T-helper 1 cell (primary cell): Measurements from ENCODE around the gene IL17REL.
A peak's percentile ranks its signal among the peaks of the same experiment; 100 is the strongest.

Experiments
- DNase-seq, 5 donors: peaks; one replicate each; pipeline ENCODE4 v3.0.0-alpha.2; 2012 to 2020

IL17REL gene

GRCh38 chr22:50022171-50022819, 9.7 kb upstream of the IL17REL start:
- no peak for DNase-seq

- no peak for DNase-seq
Measured at GRCh38 chr22:50020606-50021005, 8.0 kb upstream of the IL17REL start.

DNA sequence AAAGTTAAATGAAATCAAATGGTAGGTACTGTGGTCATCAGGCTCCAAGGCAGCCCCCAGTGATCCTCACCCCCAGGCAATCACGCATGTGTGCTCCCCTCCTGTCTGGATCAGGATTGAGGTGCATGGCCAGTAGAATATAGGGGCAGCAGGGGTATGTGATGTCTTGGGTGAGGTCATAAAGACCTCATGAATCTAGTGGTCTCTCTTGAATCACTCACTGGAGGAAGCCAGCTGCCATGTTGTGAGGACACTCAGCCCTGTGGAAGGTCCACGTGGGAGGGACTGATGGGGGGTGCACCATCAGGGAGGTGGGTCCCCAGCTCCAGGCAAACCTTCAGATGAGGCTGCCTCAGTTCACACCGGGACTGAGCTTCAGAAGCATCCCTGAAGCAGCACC, 6.8 kb upstream of the IL17REL start:
- peak in 1 of 5 donors; percentile 5 for DNase-seq

GRCh38 chr22:50018608-50019285, 6.2 kb upstream of the IL17REL start:
- DNase-seq, result peak in 1 of 5 donors; percentile 47

DNA sequence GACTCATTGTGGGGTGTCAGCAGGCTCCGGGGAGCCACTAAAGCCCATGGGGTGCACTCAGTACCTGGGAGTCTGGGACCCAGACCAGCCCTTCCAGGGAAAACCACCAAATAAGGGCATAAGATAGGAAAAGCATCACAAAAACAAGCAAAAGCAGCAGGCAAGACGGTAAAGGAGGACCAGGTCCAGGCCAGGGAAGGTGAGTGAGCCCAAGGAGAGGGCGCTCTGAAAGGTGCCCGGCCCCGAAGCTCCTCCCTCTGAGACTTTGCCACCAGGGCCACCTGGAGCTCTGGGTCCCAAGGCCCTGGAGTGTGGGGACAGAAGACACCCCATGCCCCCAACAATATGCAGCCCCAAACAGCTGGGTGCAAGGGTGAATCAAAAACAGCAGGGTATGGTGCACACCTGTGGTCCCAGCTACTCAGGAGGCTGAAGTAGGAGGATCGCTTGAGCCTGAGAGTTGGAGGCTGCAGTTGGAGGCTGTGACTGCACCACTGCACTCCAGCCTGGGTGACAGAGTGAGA, 5.2 kb upstream of the IL17REL start:
- no peak for DNase-seq

GRCh38 chr22:50016988-50017700, 4.6 kb upstream of the IL17REL start:
- DNase-seq, result peak in 3 of 5 donors; percentile 14 to 64 (median 33)

- DNase-seq, result peak in 1 of 5 donors; percentile 5
Measured at GRCh38 chr22:50016308-50016987, 3.9 kb upstream of the IL17REL start.

DNA sequence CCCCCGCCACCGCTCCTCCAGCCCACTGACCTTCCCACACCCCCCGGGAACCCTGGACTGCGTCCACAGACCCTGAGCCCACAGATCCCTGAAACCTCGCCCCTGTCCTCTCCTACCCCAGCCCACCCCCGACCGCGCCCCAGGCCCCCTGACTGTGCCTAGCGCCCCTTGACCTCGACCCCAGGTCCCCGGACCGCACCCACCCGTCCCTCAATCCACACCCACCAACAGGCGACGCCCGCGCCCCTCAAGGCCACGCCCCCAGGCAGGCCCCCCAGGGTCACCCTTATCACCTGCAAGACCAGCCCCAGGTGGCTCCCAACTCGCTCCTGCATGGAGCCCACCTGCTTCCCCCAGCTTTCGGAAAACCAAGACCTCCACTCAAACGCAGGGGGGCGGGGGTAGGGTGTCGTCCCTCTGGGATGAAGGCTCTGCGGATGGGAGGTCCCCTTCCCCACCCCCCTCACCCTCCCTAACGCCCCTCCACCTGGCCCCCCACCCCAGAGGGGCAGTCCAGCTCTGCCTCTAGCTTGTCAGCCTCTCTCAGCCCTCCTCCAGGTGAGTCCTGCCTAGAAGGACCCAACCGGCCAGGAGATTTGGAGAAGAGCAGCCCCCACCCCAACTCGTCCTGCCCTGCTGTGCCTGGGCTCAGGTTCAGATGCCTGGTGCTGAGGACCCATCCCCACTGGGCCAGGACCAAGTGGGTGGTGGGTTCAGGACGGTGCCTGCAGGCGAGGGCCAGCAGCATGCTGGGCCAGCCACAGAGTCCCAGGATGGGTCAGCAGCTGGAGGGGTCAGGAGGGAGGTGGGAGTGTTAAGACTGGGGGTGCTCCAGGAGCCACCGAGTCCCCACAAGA, 3.1 kb upstream of the IL17REL start:
- peak in 1 of 5 donors; percentile 11 for DNase-seq

- DNase-seq, result peak in 2 of 5 donors; percentile 11 to 12
Measured at GRCh38 chr22:50014655-50015401, 2.3 kb upstream of the IL17REL start.

DNA sequence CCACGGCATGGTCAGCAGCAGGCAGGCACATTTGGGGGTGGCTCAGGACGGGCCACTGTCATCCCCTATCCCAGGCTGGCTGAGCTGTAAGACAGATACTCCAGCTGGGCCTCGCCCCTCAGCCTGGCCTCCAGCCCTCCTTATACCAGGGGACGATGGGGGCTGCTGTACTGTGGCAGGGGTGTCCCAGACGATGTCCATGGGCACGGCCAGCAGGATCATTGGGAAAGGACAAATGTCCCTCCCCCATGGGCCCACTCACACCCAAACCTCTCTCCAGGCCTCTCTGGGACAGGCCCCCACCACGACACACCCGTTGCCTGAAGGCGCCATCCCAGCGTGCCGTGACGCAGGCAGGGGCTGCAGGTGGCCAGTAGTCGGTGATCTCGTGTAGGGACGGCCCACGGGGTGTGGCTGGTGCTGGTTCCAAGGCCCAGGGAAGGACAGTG, 1.5 kb upstream of the IL17REL start:
- DNase-seq, result peak in 1 of 5 donors; percentile 11

- DNase-seq, result no peak
Measured at GRCh38 chr22:50011447-50012210, 936 bp downstream of the IL17REL start.

DNA sequence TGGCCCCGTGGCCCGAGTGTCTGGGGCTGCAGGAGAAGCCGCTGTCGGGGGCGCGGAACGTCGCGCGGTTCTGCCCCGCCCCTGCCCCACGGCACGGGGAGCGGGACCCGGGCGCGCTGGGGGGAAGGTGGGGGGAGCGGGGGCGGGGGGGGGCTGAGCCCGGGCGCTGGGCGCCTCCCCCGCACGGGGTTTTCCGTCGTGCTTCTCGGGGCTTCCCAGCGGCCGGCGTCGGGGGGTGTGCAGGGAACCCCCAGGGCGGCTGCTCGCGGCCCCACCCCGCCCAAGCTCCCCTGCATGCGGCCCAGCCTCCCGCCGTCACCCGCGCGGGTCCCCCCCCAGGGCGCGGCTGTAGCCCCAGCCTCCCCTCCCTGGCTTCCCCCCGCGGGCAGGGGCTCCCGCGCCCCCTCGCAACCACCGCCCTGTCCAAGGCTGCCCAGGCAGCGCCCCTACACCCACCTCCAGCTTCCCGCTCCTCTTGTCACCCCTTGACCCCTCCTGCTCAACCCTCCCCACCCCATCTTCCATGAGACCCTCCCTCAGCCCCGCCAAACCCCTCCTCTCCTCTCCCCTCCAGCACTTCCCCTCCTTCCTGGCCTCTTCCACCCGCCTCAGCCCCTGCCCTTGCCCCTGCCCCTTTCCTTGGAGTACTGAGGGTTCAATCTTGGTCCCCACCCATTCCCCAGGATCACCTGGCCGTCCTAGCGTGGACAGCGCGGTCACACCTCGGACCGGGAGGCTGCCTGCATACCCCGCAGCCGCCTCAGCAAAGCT, 1.7 kb downstream of the IL17REL start:
- peak in 4 of 5 donors; percentile 58 to 77 (median 61) for DNase-seq

GRCh38 chr22:50009765-50010675, 2.5 kb downstream of the IL17REL start:
- DNase-seq, result no peak

GRCh38 chr22:50009251-50009650, 3.3 kb downstream of the IL17REL start:
- DNase-seq, result peak in 1 of 5 donors; percentile 5

DNA sequence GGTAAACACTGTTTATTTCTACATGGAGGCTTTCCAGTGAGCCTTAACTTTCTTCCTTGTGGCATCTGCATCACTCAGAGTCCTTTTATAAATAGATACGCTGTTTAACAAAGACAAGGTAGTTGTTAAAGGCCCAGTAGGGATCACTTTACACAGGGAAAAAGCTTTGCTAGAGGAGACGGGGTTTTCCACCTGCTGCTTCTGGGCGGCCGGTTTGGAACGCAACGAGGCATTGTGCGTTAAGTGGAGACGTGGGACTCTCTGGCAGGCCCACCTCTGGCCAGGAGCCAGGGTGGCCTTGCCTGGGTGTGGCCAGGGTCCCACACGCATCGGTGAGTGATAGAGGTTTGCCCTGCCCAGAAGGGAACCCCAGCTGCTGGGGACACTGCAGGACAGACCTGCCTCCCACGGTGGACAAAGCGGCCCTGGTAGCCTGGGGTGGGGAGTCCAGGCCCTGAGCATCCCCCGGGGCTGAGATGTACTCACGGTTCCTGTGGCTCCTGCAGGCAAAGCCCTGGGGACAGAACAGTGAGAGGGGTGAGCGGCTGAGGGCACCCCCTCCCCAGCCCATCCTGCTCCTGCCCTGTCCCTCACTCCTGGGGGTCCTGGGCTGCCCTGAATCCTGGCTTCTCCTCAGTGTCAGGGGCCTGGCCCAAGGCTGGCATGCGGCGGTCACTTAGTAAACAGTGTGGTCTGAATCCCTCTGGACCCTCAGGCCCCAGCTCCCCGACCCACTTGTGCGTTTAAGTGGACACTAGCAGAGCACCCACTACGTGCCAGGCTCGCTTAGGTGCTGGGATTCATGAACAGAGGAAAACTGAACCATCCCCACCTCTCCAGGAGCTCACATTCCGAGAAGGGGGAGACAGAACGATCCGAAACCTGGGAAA, 4.2 kb downstream of the IL17REL start:
- no peak for DNase-seq

DNA sequence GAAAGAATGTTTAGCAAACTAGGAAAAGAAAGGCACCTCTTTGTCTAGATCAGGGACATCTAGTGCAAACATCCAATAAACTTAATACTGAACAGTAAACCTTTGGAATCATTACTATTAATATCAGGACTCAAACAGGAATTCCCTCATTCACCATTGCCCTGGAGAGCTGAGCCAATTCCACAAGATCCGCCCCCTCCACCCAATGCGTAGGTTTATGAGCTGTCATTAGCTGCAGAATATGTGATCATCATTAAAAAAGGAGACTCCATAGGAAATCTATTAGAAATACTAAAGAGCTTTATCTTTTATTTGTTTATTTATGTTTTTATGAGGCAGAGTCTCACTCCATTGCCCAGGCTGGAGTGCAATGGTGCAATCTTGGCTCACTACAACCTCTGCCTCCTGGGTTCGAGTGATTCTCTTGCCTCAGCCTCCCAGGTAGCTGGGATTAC, 5.5 kb downstream of the IL17REL start:
- no peak for DNase-seq

DNA sequence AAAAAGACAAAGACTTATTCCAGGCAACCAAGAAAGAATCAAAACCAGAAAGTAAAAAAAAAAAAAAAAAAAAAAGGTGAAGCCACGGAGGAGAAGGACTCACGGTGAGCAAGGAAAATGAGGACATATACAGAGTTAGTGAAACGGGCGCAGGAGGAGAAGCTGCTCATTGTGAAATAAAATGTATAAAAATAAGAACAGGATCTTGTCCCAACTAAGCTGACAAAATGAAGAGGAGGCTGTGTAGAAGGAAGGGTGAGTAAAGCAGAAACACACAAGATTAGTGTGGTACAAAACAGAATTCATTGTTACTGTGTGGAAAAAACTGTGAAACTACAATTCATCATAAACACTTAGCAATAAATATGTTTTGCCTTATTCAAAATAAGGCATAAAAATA, 7.6 kb downstream of the IL17REL start:
- no peak for DNase-seq
